Measurements from ENCODE around the gene ZER1.

DNA sequence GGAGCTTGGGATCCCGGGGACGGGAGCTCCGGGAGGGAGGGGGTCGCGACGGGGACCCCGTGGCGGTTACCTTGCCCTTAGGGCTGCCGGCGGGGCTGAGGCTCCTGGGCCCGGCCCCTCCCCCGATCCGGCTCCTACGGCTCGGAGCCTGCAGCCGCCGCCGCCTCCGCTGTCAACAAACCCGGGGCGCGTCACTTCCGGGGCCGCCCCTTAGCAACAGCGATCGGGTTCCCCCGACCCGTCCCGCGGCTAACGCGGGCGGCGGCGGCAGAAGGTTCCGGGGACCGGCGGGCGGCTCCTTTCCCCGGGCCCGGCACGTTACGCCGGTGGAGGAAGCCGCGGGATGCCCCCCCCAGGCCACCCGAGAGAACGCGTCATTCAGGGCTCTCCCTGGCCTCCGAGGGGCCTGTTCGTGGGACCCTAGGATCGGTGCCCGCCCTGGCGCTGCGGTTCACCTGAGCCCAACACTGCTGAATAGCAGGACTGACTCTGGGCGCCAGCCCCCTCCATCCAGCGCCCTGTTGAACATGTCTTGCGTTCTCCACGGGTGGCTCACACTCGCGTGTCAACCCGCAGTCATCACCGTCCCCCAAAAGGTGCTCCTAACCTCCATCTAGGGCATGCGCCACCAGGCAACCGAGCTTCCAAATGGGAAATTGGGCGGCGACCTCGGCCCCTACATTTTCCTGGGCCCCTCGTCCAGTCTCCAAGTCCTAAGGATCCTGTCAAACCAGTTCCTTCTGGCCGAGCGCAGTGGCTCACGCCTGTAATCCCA, at the start of gene ZER1:
- TF ChIP-seq POLR2A (IDR thresholded peaks at IDR 0.05) = peak in 1 of 4 donors; percentile 27
- TF ChIP-seq, protein P1, sequence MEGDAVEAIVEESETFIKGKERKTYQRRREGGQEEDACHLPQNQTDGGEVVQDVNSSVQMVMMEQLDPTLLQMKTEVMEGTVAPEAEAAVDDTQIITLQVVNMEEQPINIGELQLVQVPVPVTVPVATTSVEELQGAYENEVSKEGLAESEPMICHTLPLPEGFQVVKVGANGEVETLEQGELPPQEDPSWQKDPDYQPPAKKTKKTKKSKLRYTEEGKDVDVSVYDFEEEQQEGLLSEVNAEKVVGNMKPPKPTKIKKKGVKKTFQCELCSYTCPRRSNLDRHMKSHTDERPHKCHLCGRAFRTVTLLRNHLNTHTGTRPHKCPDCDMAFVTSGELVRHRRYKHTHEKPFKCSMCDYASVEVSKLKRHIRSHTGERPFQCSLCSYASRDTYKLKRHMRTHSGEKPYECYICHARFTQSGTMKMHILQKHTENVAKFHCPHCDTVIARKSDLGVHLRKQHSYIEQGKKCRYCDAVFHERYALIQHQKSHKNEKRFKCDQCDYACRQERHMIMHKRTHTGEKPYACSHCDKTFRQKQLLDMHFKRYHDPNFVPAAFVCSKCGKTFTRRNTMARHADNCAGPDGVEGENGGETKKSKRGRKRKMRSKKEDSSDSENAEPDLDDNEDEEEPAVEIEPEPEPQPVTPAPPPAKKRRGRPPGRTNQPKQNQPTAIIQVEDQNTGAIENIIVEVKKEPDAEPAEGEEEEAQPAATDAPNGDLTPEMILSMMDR (IDR thresholded peaks at IDR 0.05) = no peak
